RWPE1 (cell line): ENCODE results near the gene CHRNA4.

Experiments
- CTCF ChIA-PET: fragments of 350-600 bp; sonication (Branson Sonifier 250); formaldehyde crosslinking; extraction: SDS; loops from one replicate; lab custom pipeline; 2021; lab: Yijun Ruan, JAX
- POLR2A ChIA-PET: fragments of 400-600 bp; formaldehyde crosslinking; extraction: SDS; loops from one replicate; lab custom pipeline; 2020; ENCODE audit warnings: antibody characterized with exemption; ENCODE audit not compliant: low non-redundant PET; lab: Yijun Ruan, JAX
- DNase-seq: peaks from one replicate; pipeline ENCODE4 v3.0.0; 2012; ENCODE audit warnings: low spot score
- H3K27ac ChIP-seq: fragments of 450-650 bp; 2 replicates; pipeline ENCODE4 v1.5.1; 2017
- TF ChIP-seq, protein P1 (sequence below): fragments of 450-650 bp; conservative IDR thresholded peaks from 2 replicates; pipeline ENCODE4 v1.5.1; 2017; ENCODE audit warnings: low read depth, mild to moderate bottlenecking

The CHRNA4 gene

DNA sequence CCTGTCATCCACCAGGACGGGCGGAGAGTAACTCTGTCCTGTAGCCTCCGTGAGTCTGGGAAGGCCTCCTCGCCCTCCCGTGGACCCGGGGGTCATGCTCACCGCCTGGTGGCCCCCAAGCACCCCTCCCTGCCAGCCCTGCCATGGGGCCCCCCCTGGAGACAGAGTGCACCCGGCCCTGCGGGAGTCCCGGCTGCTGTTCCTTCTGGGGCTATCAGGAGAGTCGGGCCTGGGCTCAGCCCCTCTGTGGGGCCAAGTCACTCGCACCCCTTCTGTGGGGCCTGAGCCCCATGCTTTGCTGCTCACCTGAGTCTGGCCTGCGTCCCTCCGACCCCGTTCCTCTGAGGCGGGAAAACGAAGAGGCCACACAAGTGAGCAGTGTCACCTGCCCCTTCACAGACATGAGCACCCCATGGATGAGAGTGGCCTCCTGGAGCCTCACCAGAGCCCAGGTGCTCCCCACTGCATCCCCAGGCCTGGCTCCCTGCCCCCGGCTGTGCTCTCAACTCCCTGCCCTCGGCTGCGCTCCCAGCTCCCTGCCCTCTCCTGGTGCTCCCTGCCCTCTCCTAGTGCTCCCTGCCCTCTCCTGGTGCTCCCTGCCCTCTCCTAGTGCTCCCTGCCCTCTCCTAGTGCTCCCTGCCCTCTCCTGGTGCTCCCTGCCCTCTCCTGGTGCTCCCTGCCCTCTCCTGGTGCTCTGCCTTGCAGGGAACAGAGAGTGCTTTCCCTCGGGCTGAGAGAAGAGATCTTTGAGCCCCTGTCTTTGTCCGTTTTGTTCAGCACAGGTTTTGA is 4.6 kb upstream of the CHRNA4 start:
- ChIA-PET CTCF (interaction anchor here (0.6 kb wide), 1 partner anchor 71 kb away, joined by 5 read pairs; no protein-coding TSS in a partner anchor), POLR2A (no interaction called here)
- TF ChIP-seq, protein P1, sequence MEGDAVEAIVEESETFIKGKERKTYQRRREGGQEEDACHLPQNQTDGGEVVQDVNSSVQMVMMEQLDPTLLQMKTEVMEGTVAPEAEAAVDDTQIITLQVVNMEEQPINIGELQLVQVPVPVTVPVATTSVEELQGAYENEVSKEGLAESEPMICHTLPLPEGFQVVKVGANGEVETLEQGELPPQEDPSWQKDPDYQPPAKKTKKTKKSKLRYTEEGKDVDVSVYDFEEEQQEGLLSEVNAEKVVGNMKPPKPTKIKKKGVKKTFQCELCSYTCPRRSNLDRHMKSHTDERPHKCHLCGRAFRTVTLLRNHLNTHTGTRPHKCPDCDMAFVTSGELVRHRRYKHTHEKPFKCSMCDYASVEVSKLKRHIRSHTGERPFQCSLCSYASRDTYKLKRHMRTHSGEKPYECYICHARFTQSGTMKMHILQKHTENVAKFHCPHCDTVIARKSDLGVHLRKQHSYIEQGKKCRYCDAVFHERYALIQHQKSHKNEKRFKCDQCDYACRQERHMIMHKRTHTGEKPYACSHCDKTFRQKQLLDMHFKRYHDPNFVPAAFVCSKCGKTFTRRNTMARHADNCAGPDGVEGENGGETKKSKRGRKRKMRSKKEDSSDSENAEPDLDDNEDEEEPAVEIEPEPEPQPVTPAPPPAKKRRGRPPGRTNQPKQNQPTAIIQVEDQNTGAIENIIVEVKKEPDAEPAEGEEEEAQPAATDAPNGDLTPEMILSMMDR = no peak
- DNase-seq = no peak
- no peak overlapping the region for H3K27ac ChIP-seq

DNA sequence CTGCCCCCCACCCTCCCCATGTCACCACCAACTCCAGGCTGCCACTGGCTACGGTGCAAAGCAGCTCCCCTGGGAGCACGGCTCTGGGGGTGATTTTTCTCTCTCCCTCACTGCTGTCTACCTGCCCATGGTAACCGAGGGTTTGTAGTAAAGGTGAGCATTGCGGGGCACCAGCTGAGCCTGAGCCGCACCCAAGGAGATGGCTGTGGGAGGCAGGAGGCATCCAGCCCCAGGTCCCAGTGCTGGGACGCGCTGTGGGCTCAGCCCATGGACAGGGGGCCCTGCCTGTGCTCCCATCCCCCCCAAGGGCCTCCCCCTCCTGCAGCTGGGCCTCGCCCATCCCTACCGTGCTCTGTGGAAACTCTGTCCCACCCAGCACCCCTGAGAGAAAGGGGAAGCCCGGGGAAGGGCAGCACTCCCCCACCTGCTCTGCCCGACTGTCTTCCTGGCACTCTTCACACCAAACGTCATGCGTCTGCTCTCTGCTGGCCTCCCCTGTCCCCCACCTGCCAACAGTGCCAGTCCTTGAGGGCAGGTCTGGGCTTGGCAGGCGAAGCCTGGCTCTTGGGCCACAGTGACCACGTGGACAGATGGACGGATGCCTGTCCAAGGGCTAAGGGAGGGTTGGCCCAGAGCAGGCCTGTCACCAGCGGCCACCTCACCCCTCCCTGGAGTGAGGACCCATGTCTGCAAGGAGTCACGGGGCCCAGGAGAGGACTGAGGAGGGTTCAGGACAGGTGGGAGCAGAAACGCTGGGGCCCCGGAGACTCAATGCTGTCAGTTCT is 3.8 kb upstream of the CHRNA4 start:
- DNase-seq = no peak
- no peak overlapping the region for H3K27ac ChIP-seq
- TF ChIP-seq, protein P1 = no peak
- CTCF ChIA-PET = interaction anchor here (1.4 kb wide), 1 partner anchor 16 kb away, joined by 7 read pairs; no protein-coding TSS in a partner anchor
- POLR2A ChIA-PET = no interaction called here

DNA sequence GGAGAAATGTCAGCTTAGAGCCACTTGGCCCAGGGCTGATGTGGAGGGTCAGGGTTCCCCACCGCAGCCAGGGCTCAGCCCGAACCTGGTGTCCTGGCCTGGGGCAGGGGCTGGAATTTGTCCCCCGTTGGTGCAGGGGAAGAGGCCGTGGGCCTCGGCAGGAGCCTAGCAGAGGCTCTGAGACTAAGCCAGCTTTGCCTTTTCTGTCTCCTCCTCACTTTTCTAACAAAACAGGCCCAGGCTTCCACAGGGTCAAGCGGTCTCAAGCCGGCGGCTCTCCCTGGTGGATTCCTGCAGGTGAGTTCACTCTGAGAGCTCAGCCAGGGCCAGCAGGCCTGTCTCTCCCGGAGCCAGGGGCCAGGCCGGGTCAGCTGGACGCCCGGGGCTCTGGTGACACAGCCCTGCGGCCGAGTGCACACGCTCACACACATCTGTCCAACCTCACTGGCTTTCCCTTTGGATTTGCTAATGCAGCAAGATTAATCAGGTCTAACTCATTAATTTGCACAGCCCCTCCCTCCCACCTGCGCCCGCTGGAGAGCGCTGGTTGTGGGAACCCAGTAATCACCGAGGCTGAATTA is 2.9 kb upstream of the CHRNA4 start:
- POLR2A ChIA-PET = interaction anchor here (0.6 kb wide), 1 partner anchor 347 kb away, joined by 4 read pairs; no protein-coding TSS in a partner anchor
- no peak for DNase-seq
- no peak overlapping the region for H3K27ac ChIP-seq
- TF ChIP-seq, protein P1 = no peak
- CTCF ChIA-PET = interaction anchor here (0.8 to 1.4 kb wide), 3 partner anchors 17 to 141 kb away, joined by 3 to 7 read pairs (median 4); no protein-coding TSS in a partner anchor

DNA sequence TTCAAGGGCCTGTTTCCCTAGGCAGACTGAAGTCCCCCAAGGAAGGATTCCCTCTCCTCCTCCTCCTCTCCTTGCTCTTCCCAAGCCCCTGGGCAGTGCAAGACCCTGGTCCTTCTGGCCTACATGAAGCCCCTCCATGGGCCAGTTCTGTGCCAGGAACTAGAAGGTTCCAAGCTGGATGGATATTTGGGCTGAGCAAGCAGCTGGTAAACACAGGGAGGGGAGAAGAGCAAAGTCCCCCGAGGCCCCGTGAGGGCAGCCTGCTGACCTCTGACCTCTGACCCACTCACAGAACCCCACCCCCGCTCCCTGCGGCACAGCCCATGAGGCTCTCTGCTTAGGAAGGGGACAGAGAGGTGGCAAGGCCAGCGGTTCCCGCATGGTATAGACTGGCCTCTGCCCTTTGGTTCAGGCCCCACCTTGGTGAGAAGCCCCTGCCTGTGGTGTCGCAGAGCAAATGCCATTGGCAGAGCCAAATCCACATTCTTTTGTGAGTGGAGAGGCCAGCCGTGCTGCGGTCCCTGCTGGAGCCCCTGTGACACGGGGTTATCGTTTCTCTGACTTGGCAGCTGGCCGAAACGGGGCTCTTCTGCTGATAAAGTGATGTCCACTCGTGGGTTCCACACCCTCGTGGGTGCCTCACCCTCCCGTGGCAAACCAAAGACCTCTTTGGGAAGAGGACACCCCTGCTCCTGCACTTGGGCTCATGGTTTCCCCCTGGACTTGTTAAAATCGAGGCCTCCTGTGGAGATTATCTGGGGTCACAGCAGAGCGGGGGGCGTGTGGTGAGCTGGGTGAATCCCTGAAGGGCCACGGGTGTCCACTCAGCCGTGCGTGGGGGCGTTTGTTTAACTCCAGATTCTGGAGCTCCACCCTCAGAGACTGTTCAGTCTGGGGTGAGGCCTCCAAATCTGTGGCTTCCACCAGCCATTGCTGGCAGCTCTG is 2.1 kb upstream of the CHRNA4 start:
- ChIA-PET CTCF (interaction anchor here (0.6 to 2.4 kb wide), 5 partner anchors 18 to 140 kb away, joined by 3 to 14 read pairs (median 4); no protein-coding TSS in a partner anchor), POLR2A (interaction anchor here (0.6 kb wide), 1 partner anchor 347 kb away, joined by 4 read pairs; no protein-coding TSS in a partner anchor)
- TF ChIP-seq, protein P1 = no peak
- DNase-seq = no peak
- H3K27ac ChIP-seq = no peak overlapping the region

DNA sequence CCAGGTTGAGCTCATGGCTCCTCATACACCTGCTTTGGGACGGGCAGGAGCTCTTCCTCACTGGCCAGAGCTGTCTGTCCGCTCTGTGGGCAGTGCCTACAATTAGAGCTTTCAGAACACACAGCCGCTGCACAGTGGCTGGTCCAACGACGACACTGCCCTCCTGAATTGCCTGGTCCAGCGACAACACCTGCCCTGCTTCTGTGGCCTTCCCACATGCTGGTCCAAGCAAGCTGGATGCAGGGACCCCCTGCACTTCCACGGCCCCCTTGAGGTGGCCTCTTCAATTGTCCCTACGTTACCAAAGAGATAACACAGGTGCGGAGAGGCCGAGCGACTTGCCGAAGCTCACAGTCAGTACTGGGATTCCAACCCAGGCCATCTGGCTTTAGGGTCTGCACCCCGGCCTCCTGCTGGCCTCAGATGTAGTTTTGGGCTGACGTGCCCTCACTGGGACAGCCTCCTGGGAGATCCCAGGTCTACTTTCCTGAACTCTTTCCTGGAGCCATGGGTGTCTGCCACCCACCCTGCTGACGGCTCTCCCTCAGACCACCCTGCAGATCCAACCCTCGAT is 1.4 kb upstream of the CHRNA4 start:
- POLR2A ChIA-PET = no interaction called here
- no peak for DNase-seq
- no peak overlapping the region for H3K27ac ChIP-seq
- TF ChIP-seq, protein P1 = no peak
- CTCF ChIA-PET = interaction anchor here (0.6 to 2.4 kb wide), 4 partner anchors 19 to 138 kb away, joined by 3 to 14 read pairs (median 5); no protein-coding TSS in a partner anchor
